ENCODE measurements around the gene BHLHE23.
A peak's percentile ranks its signal among the peaks of the same experiment; 100 is the strongest.

Gene BHLHE23

DNA sequence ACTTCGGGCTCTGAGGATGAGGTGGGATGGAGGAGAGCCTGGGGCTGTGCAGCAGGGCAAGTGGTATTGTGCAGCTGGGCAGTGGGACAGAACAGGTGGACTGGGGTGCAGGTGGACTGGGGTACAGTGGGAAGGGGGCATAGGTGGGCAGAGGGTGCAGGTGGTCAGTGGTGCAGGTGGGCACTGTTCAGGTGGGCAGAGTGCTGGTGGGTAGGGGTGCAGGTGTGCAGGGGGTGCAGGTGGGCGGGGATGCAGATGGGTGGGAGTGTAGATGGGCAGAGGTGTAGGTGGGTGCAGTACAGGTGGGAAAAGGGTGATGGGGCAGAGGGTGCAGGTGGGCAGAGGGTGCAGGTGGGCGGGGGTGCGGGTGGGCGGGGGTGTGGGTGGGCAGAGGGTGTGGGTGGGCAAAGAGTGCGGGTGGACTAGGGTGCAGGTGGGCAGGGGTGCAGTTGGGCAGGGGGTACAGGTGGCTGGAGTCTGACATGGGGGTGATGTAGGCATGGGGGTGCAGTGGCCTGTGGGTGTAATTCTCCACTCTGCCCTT is 20.4 kb downstream of the BHLHE23 start:
- DNase-seq = no peak

DNA sequence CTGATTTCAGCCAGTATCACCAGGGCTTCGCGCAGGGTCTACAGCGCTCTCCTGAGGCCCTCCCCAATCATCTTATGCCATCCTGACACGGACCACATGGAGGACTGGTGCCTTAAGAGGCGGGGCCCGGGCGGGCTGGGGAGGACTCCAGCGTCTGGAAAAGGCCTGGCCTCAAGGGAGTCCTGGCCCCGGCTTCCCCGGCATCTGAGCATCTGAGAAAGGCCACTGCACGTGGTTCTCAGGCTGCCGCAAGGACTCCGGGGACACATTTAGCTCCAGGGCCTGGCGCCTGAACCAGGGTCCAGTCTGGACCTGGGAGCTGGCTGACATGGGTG is 21.4 kb downstream of the BHLHE23 start:
- no peak for DNase-seq

DNA sequence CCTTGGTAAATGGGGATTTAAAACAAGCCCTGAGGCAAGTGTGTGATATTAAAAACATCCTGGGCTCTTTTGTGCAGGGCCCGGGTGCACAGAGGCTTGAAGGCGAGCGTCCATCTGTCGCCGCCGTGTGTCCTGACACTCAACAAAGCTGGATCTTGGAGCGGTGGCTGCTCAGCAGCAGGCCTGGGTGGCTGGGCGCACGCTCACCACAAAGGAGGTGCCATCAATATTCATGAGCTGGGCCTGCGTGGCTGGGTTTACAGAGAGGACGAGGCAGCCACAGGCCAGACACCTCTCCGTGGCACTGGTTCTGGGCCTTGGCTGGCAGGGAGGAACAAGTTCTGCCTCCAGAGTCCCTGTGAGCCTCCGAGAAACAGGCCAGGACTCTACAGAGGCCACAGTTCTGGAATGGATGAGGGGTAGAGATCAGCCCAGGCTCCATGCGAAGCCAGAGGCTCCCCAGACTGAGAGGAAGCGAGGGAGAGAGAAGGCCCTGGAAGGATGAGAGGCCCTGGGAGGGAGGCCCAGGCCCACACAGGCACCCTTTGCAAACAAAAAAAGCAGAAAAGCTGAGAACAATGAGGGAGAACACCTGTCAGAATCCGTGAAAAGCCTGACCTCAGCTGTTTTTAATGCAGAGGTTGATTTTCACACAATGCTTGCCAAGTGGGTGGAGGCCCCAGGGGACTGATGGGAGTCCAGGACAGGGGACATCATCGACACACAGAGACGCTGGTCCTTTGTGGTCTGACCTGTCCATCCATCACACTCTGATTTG is 21.9 kb downstream of the BHLHE23 start:
- no peak for DNase-seq

DNA sequence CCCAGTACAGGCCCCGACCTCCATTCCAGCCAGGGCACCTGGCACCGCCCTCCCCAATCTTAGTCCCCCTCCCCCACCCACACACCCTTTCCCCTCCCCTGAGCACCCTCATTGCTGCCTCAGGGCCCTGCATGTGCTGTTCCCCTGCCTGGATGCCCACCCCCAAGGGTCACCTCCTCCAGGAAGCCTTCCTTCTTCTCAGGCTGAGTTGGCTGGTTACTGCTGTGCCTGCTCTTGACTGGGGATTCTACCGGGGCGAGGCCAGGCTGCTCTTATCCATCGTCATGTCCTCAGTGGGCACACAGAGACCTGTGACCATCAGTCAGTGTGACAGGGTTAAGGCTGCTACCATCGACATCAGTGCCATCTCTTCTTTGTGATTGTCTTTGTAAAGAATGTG is 23.6 kb downstream of the BHLHE23 start:
- DNase-seq = no peak

DNA sequence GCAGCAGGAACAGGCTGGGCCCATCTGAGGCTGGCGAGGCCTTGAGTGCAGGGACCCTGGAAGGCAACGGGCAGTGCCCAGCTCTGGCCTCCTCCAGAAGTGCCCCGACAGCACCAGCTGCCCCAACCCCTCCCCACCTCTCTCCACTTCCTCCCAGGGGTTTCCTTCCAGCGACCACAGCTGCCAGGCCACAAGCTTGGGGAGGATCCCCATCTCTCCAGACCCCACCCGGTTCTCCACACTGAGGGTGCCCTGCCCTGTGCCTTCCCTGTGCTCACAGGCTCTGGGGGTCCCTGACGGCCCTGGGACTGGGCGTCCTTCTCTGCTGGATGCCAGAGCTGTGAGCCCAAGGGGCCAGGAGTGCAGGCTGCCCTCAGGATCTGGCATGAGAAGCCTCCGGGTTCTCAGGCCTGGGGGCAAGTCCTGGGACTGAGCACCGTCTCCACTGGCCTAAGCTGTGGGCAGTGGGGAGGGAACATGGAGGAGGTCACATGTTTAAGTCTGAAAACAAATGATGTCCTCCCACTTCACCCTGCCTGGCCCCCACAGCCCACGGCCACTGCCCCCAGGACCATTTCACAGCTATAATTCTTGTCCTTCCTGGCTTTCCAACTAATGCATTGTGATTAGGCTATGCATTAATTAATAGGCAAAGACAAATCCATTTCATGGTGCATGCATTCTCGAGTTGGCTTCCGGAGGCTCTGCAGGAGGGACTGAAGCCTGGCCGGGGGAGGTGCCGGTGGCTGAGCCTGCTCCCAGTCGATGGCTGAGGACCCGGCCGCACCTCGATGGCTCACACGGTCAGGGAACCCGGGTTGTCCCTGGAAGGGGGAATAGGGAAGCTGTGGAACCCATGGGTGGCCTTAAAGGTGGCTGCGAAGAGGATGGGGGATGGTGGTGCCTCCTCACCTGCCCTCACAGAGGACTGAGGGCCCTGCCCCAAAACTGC is 24.4 kb downstream of the BHLHE23 start:
- no peak for DNase-seq

DNA sequence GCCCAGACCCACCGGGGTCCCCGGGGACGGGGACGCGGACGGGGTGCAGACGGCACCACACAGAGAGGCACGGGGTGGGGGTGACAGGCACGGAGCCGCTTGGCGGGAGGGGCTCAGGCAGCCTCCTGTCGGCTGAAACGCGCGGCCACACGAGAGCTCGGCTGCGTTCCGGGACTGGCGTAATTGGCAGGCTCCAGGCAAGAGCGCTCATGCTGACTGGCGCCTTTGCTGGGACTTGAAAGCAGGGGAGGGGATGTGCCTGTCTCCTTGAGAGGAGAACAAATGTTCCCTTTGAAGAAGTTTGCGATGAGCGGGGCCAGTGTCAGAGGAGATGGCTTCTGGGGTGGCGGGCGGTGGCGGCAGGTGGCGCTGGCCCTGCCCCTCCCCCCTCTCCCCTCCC is 25.8 kb downstream of the BHLHE23 start:
- peak in 1 of 2 experiments; percentile 26 for DNase-seq

DNA sequence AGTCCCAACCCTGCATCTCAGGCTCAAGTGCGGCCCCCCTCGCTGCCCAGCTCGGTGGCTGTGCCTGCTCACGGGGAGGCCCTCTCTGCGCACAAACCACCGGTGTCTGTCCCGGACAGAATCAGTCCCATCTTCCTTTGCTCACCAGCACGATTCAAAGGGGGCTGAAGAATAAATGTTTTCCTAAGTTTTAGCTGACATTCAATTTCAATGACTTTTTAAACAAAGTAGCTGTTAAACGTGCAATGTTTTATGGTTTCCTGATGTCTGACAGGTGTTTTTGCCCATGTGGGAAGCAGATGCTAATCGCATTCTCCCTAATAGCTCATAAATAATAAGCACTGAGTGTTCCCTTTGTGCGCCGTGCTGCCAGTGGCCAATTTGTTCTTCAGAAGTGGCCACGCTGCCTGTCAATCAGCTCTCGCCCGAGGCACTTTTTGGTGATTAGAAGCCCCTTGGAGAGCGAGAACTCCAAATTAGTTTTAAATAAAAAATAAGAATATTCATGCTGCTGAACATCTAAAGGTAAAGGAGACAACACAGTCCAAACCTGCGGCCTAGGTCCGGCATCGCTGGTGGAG is 26.3 kb downstream of the BHLHE23 start:
- DNase-seq = no peak

DNA sequence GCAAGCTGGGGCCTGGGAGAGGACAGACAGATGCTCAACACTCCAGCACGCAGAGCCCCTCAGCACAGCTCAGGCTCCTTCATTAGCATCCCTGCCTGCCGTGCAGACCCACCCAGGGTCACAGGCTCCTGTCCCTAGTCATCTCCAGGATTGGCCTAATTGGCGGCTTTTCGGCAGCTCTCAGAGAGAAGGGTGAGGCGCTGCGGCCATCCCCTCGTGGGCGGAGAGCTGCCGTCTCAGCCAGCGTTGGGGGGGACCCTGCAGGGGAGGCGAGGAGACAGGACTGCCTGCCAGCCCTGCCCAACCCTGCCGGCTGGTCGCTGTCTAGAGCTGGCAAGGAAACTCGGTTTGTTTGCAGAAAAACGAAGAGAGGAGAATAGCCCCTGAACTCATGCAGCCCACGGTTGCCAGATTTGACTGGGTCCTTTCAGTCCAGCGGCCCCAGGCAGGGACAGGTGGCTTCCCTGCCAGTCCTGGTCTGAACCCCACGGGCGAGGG is 26.8 kb downstream of the BHLHE23 start:
- DNase-seq = no peak

DNA sequence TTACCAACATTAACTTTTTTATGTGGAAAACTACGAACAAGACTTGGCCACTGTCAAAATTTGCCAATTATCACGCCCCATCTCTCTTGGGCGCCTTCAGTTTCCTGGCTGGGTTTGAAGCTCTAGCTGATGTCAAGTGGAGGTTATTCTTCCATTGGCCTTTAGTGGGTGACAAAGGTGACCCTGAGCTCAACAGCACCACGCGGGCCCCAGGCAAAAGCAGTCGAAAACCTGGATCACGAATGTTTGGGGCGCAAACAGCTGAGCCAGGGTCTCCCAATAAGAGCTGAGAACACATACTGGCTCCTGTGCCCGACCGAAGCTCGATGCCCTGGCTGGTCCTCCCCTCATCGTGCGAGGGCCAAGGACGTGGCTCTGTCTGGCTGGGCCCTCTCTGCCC is 27.5 kb downstream of the BHLHE23 start:
- no peak for DNase-seq

DNA sequence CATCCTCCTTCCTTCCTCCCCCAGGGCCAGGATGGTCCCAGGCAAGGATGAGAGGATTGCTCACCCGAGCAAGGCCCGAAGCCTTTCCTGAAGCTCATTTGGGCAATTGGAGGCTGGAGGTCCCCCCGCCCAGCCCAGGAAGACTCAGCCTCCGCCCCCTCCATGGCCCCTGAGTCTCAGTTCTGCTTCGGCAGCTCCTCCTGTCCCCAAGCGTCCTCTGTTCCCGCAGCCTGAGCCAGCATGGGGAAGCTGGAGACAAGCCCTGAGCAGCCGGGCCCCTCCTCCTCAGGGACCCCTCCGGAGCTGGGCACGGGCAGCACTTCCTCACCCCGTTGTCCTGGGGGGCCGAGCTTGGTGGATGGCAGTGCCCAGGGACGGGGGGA is 28.2 kb downstream of the BHLHE23 start:
- no peak for DNase-seq

DNA sequence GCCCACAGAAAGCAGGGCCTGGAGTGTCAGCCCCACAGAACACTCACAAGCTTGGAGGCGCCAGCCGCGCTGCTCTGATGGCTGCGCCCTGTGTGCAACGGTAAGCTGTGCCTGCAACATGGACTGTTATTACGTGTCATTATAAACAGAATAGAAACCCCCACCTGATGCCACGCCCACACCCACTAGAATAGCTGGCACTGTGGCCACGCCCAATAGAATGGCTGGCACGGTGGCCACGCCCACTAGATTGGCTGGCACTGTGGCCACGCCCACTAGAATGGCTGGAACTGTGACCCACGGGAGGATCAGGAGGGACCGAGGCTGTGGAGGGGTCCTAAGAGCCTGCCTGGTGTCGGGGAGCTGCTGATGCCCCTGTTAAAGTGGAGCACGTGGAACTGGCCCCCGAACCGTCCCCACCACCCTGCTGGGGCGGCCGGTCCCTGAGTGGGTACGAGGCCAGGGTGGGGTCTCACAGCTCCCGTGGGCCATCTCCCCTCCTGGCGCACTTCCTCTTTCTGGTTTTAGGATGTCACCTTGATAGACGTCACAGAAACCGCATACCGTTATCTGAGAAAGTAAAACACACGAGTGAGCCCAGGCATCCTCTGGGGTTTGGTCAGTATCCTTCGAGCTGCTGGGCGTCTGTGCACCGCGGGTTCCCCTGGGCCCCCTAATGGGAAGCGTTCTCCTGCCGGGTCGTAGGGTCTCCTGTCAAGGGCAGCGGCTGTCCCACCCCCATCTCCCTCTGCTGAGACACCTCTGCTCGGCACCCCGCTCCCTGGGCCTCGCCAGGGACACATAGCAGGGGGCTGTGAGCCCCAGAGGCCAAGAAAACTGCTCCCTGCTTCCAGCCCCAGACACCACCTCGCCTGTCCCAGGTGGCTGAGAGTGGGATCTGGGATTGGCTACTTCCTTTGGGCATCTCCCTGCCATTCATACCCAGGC is 28.9 kb downstream of the BHLHE23 start:
- DNase-seq = no peak

DNA sequence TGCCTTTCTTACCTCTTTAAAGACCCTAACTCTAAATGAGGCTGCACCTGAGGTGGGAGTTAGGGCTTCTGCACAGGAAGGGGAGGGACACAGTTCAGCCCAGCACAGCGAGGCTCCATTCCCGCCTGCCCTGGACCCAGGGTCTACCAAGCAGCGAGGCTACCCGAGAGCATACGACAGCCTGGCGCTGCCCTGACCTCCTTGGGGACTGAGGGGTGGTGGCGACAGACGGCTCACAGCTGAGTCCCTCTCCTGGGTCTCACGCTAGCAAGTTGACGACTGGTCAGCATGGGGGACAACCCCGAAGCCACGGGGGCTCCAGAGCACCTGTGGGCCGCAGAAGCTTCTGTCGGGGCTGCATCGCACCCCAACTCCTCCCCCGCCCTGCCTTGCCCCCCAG is 29.9 kb downstream of the BHLHE23 start:
- DNase-seq = no peak

DNA sequence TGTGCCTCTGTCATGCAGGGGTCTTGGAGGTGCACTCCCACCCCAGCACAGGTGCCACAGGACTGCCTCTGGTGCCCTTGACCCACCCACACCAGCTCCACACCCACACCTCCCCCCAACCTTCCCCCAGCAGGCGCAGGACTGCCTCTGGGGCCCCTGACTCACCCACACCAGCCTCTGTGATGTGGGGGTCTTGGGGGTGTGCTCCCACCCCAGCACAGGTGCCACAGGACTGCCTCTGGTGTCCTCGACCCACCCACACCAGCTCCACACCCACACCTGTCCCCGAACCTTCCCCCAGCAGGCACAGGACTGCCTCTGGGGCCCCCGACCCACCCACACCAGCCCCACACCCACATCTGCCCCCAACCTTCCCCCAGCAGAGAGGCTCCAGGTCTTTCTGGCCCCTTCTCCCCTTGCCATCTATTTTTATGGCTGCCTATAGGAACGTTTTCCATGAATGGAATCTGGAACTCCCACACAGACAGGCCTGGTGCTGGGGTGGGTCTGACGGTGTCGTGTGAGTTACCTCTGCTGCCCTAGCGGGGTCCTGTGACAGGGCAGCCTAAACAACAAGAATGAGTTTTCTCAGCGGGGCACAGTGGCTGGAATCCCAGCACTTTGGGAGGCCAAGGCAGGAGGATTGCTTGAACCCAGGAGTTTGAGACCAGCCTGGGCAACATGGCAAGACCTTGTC is 30.8 kb downstream of the BHLHE23 start:
- DNase-seq = no peak

DNA sequence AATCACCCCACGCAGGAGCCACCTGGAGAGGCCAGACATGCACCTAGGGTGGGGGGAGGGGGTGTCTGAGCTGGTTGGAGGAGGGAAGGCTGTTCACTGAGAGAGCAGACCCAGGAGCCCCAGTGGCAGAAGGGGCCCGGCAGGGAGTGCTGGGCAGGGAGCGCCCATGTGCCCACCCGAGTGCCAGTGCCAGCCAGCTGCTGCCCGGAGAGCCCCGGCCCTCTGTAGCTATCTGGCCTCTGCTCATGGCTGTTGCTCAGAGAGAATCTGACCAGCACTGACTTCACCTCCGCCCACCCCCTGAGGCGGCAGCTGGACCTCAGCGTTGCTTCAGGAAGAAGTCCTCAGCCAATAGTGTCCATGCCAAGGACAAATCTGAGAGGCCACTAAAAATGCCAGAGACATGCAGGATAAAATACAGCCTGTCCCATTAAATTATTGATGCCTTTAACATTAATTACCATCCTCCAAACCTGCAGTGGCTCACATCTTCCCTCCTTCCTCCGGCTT is 31.5 kb downstream of the BHLHE23 start:
- no peak for DNase-seq

DNA sequence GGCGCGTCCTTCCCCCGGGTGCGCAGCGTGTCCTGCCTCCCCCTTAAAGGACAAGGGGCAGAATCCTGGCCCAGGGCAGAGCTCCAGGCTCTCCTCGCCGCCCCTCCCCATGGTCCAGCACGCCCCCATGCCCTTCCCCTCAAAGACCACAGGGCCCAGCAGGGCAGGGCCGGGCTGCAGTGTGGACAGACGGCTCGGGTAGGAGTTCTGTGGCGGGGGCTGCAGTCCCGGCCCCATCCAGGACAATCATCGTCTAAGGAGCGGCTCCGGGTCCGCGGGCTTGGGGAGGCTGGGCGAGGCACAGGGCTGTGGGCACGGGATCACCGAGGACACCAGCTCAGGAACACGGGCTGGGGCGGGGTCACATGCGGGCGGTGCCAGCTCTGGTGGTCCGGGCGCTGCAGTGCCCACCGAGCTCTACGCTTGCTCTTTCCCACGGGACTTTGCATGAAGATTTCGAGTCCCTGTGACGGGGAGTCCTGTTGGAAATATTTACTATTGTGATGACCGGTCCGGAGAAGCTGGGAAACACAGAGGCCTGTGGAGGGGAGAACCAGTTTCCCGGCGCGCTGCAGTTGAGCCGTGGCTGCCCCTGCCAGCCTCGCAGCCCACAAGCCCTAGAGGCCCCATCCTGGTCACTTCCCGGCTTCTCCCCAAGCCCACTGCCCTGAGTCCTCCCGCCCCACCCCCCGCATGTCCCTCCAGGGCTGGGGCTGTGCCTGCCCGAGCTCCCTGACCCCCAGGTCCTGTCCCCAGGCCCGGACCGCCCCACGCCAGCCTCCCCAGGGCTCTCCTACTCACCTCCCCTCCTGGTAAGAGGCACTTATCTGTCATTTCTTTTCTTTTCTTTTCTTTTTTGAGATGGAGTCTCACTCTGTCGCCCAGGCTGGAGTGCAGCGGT is 33.7 kb downstream of the BHLHE23 start:
- no peak for DNase-seq

DNA sequence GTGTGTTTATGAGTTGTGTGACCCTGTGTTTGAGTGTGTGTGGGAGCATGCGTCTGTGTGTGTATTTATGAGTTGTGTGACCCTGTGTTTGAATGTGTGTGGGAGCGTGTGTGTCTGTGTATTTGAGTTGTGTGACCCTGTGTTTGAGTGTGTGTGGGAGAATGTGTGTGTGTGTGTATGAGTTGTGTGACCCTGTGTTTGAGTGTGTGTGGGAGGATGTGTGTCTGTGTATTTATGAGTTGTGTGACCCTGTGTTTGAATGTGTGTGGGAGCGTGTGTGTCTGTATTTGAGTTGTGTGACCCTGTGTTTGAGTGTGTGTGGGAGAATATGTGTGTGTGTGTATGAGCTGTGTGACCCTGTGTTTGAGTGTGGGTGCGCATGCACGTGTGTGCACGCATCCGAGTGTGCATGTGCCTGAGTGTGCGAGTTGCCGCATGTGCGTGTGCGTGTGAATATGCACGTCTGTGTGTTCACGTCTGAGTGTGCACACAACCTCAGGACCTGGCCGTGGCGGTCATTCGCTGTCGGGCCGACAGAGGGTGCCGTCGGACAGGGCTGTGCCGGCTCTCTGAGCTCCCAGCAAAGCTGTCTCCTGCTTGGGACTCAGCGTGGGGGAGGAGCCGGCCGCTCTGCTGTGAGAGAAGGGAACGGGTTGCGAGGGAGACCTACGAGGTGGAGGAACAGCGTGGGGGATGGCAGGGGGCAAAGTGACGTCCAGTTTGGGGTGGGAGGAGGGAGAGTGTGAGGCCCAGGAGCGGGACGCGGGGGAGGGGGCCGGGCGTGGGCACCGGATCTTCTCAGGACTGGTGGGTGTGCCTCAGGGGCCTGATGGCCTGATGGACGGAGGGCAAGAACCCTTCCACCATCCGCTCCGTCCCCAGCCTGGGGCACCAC is 34.6 kb downstream of the BHLHE23 start:
- peak; percentile 63 to 79 for DNase-seq

DNA sequence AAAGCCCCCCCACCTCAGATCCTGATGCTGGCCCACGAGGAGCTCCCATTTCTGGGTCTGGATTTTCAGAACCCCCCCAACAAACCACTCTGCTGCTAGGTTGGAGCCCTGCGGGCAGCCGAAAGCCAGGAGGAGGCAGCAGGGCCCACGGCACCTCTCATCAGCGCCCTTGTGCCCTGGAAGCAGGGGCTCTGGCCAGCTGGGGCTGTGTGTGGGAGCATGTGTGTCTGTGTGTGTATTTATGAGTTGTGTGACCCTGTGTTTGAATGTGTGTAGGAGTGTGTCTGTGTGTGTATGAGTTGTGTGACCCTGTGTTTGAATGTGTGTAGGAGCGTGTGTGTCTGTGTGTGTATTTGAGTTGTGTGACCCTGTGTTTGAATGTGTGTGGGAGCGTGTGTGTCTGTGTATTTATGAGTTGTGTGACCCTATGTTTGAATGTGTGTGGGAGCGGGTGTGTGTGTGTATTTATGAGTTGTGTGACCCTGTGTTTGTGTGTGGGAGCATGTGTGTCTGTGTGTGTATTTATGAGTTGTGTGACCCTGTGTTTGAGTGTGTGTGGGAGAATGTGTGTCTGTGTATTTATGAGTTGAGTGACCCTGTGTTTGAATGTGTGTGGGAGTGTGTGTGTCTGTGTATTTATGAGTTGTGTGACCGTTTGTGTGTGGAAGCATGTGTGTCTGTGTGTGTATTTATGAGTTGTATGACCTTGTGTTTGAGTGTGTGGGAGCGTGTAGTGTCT is 35.4 kb downstream of the BHLHE23 start:
- no peak for DNase-seq
